SK-N-SH (cell line): ENCODE data around the gene PPP1R12B. TPM values are rescaled to one million over a fixed set of nuclear protein-coding genes. Genes with fewer than 3 reads are reported as not detected.
A peak's percentile ranks its signal among the peaks of the same experiment; 100 is the strongest.

Experiments used
- CTCF ChIA-PET: fragments of 300-600, 350-600 bp; formaldehyde crosslinking; extraction: SDS; loops from one replicate; lab custom pipeline; 2021; lab: Yijun Ruan, JAX
- POLR2A ChIA-PET: fragments of 350-600 bp; sonication (Branson Sonifier 250); formaldehyde crosslinking; extraction: SDS; loops from one replicate; lab custom pipeline; 2020; ENCODE audit warnings: antibody characterized with exemption, inconsistent platforms; lab: Yijun Ruan, JAX
- DNase-seq: peaks from one replicate; pipeline ENCODE4 v3.0.0; 2012
- H2AFZ ChIP-seq: fragments of 200-600 bp; sonication (generic); 2 replicates; pipeline ENCODE4 v1.8.1; 2016; ENCODE audit warnings: antibody characterized with exemption, mild to moderate bottlenecking, low read depth
- H3F3A ChIP-seq: fragments of 200-600 bp; sonication (generic); replicated peaks from 2 replicates; pipeline ENCODE3; 2016; ENCODE audit warnings: antibody characterized with exemption, mild to moderate bottlenecking; ENCODE audit not compliant: insufficient read depth
- H3K27ac ChIP-seq, 2 experiments: fragments of 200-500 bp in 1 of 2; fragments of 200-600 bp in 1 of 2; sonication (Bioruptor generic) in 1 of 2; sonication (generic), shearing (Covaris generic) in 1 of 2; 2 replicates each; pipeline versions ENCODE4 v1.5.1 to v1.6.1; 2014 to 2016; ENCODE audit warnings: low read depth in 2 of 2, inconsistent platforms in 1 of 2, low read length in 1 of 2, mild to moderate bottlenecking in 1 of 2, mixed read lengths in 1 of 2
- H3K27me3 ChIP-seq: fragments of 200-600 bp; sonication (generic), shearing (Covaris generic); 2 replicates; pipeline ENCODE4 v1.6.1; 2016; ENCODE audit warnings: mixed run types; ENCODE audit not compliant: insufficient read depth
- H3K36me3 ChIP-seq, 2 experiments: fragments of 200-500 bp in 1 of 2; fragments of 200-600 bp in 1 of 2; sonication (Bioruptor generic) in 1 of 2; sonication (generic) in 1 of 2; replicated peaks in 1 of 2; 2 replicates each; pipeline versions ENCODE3 to v1.5.1; 2014 to 2016; ENCODE audit warnings: low read length in 1 of 2, mild to moderate bottlenecking in 1 of 2; ENCODE audit not compliant: insufficient read depth in 2 of 2, control insufficient read depth in 1 of 2
- H3K4me1 ChIP-seq, 2 experiments: fragments of 200-500 bp in 1 of 2; fragments of 200-600 bp in 1 of 2; sonication (Bioruptor generic) in 1 of 2; sonication (generic), shearing (Covaris generic) in 1 of 2; 2 replicates each; pipeline versions ENCODE4 v1.5.1 to v1.6.1; 2014 to 2016; ENCODE audit warnings: low read depth in 1 of 2, low read length in 1 of 2, mixed run types in 1 of 2; ENCODE audit not compliant: insufficient read depth in 2 of 2, control insufficient read depth in 1 of 2
- H3K4me2 ChIP-seq: fragments of 200-600 bp; sonication (generic), shearing (Covaris generic); 2 replicates; pipeline ENCODE4 v1.6.1; 2017; ENCODE audit warnings: mixed run types
- H3K4me3 ChIP-seq, 2 experiments: fragments of 200-500 bp in 1 of 2; fragments of 200-600 bp in 1 of 2; sonication (Bioruptor generic) in 1 of 2; sonication (generic), shearing (Covaris generic) in 1 of 2; 2 replicates each; pipeline versions ENCODE4 v1.5.1 to v1.8.1; 2014 to 2016; ENCODE audit warnings: low read depth in 2 of 2, inconsistent platforms in 1 of 2, low read length in 1 of 2, mild to moderate bottlenecking in 1 of 2, mixed read lengths in 1 of 2, moderate library complexity in 1 of 2
- H3K79me2 ChIP-seq: fragments of 200-600 bp; sonication (generic); 2 replicates; pipeline ENCODE4 v1.8.1; 2017; ENCODE audit warnings: mild to moderate bottlenecking; ENCODE audit not compliant: insufficient read depth
- H3K9ac ChIP-seq: fragments of 200-600 bp; sonication (generic); 2 replicates; pipeline ENCODE4 v1.6.1; 2017; ENCODE audit warnings: mixed run types
- H3K9me2 ChIP-seq: fragments of 200-600 bp; sonication (generic); 2 replicates; pipeline ENCODE4 v1.6.1; 2017; ENCODE audit warnings: mixed run types
- H3K9me3 ChIP-seq: fragments of 200-600 bp; sonication (generic); 2 replicates; pipeline ENCODE4 v1.6.1; 2017; ENCODE audit warnings: mixed run types, mild to moderate bottlenecking, moderate library complexity
- H4K20me1 ChIP-seq: fragments of 200-600 bp; sonication (generic); 2 replicates; pipeline ENCODE4 v1.6.1; 2017; ENCODE audit warnings: mild to moderate bottlenecking, mixed run types; ENCODE audit not compliant: insufficient read depth
- NRF1 ChIP-seq: IDR thresholded peaks from 2 replicates; pipeline ENCODE4 v1.6.1; 2012; ENCODE audit warnings: low read depth, mild to moderate bottlenecking, low read length
- POLR2AphosphoS5 ChIP-seq: IDR thresholded peaks from 2 replicates; pipeline ENCODE4 v1.6.1; 2012; ENCODE audit warnings: low read depth, low read length
- RXRA ChIP-seq: IDR thresholded peaks from 2 replicates; pipeline ENCODE4 v1.4.0; 2012; ENCODE audit warnings: low read depth, mild to moderate bottlenecking, borderline replicate concordance
- SIN3A ChIP-seq: IDR thresholded peaks from 2 replicates; pipeline ENCODE4 v1.6.1; 2012; ENCODE audit warnings: low read depth, mild to moderate bottlenecking, low read length, moderate library complexity, borderline replicate concordance
- WGBS: methylation state at CpG from one replicate; pipeline ENCODE4 v1.1.6; 2017; ENCODE audit warnings: low lambda C conversion rate; 5-methylcytosine and 5-hydroxymethylcytosine counted together
- polyA plus RNA-seq, 3 experiments: library from polyadenylated mRNA; depleted of rRNA; stranded (reverse); fragments of >200 nt; gene quantifications; 2 replicates each; pipeline ENCODE4 v1.2.3, GENCODE V29; 2012
- TF ChIP-seq, protein P1 (sequence below): fragments of 200-600 bp; sonication (generic); IDR thresholded peaks from 2 replicates; pipeline ENCODE4 v1.6.1; 2017; ENCODE audit warnings: antibody characterized with exemption, mild to moderate bottlenecking, moderate library complexity
- TF ChIP-seq, protein P2 (sequence below): IDR thresholded peaks from 2 replicates; pipeline ENCODE4 v1.4.0; 2012; ENCODE audit warnings: low read depth
- TF ChIP-seq, protein P3 (sequence below): fragments of 150-350 bp; IDR thresholded peaks from 2 replicates; pipeline ENCODE4 v1.6.1; 2016; ENCODE audit warnings: mild to moderate bottlenecking, low read depth, low read length

PPP1R12B gene
- polyA plus RNA-seq, 1 of the 3 experiments (the other 2 are of a cell fraction), result 2.8 TPM

DNA sequence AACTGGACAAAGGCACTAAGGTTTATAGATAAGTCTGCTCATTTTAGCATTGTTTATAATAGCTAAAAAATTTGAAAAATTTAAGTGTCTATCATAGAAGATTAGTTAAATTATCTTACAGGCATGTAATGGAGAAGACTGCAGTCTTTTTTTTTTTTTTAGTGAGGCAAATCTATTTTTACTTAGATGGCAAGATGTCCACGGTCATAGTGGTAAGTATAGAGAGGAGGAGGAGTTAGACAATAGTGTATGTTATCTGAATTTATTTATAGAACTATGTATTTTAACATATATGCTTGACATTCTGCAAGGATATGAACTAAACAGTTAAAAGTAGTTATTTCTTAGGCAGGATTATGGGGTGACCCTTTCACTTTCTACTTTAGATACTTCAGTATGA, 212.7 kb downstream of the PPP1R12B start:
- H3K9me3 ChIP-seq, result no peaks in the 10 kb centered on the region

DNA sequence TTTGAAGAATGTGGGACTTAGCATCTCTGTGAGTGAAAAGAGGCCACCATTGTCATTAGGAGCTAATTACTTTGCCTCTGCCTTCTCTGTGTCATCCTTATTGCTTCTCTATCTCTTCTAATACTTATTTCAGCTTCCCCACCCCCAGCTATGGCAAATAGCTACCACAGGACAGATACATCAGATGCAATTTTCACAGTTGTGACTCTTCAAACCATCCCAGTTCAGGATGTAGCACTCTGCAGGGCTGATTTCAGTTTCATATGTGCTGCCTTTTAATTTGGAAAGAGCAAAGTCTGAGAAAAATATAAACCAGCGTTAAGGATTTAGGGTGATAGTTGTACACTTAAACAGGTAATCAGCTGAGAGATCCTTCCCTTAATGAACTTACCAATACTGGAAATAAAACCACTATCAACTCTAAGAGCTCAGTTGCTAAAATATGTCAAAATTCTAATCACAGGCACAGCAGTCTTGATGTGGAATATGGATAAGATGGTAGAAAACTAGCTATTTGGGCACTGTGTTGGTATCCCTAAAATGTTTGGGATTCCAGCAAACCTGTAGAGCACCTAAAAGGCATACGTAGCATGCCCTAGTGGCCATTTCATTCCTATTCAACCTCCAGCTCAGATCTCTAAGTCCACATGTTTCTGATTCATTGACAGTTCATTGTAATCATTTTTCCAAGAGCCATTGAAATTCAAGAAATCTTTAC, 213.4 kb downstream of the PPP1R12B start:
- no peaks in the 10 kb centered on the region for H4K20me1 ChIP-seq
- no peak overlapping the region for H3K27ac ChIP-seq
- H3K9ac ChIP-seq, result no peak overlapping the region
- peaks cover 0 to 12% of the 10 kb centered on the region in 2 experiments for H3K36me3 ChIP-seq
- TF ChIP-seq, protein P1, sequence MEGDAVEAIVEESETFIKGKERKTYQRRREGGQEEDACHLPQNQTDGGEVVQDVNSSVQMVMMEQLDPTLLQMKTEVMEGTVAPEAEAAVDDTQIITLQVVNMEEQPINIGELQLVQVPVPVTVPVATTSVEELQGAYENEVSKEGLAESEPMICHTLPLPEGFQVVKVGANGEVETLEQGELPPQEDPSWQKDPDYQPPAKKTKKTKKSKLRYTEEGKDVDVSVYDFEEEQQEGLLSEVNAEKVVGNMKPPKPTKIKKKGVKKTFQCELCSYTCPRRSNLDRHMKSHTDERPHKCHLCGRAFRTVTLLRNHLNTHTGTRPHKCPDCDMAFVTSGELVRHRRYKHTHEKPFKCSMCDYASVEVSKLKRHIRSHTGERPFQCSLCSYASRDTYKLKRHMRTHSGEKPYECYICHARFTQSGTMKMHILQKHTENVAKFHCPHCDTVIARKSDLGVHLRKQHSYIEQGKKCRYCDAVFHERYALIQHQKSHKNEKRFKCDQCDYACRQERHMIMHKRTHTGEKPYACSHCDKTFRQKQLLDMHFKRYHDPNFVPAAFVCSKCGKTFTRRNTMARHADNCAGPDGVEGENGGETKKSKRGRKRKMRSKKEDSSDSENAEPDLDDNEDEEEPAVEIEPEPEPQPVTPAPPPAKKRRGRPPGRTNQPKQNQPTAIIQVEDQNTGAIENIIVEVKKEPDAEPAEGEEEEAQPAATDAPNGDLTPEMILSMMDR, result peak; percentile 20; the same call in 1 of the 2 replicates
- TF ChIP-seq, protein P2, sequence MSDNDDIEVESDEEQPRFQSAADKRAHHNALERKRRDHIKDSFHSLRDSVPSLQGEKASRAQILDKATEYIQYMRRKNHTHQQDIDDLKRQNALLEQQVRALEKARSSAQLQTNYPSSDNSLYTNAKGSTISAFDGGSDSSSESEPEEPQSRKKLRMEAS, result no peak
- H3K27me3 ChIP-seq, result no peaks in the 10 kb centered on the region
- 90% methylated on average over 2 of the region's 2 CpGs for WGBS
- CTCF ChIA-PET, result interaction anchor here (0.7 to 1.4 kb wide), 8 partner anchors 10 to 218 kb away, joined by 3 to 13 read pairs (median 3); no protein-coding TSS in a partner anchor
- H2AFZ ChIP-seq, result no peak overlapping the region
- no peaks in the 10 kb centered on the region for H3F3A ChIP-seq
- H3K4me2 ChIP-seq, result no peak overlapping the region
- H3K4me1 ChIP-seq, result peaks cover 4 to 24% of the 10 kb centered on the region in 2 experiments
- DNase-seq, result no peak
- H3K4me3 ChIP-seq, result no peak overlapping the region
- POLR2A ChIA-PET, result no interaction called here
- H3K79me2 ChIP-seq, result no peaks in the 10 kb centered on the region
- no peaks in the 10 kb centered on the region for H3K9me3 ChIP-seq
- H3K9me2 ChIP-seq, result no peaks in the 10 kb centered on the region

More for the DNA sequence above, 212.7 kb downstream of the PPP1R12B start:
- no peak overlapping the region for H3K4me2 ChIP-seq
- TF ChIP-seq NRF1 (no peak), SIN3A (no peak), POLR2AphosphoS5 (no peak), RXRA (no peak)
- TF ChIP-seq, protein P3, sequence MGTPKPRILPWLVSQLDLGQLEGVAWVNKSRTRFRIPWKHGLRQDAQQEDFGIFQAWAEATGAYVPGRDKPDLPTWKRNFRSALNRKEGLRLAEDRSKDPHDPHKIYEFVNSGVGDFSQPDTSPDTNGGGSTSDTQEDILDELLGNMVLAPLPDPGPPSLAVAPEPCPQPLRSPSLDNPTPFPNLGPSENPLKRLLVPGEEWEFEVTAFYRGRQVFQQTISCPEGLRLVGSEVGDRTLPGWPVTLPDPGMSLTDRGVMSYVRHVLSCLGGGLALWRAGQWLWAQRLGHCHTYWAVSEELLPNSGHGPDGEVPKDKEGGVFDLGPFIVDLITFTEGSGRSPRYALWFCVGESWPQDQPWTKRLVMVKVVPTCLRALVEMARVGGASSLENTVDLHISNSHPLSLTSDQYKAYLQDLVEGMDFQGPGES, result no peak
- no peak for DNase-seq
- CTCF ChIA-PET, result interaction anchor here (0.6 to 1.4 kb wide), 5 partner anchors 11 to 60 kb away, joined by 3 to 13 read pairs (median 4); no protein-coding TSS in a partner anchor
- no peak overlapping the region for H3K4me3 ChIP-seq
- no peak overlapping the region for H3K27ac ChIP-seq
- peaks cover 0 to 18% of the 10 kb centered on the region in 2 experiments; a peak in 2 of 4 replicates for H3K4me1 ChIP-seq
- H4K20me1 ChIP-seq, result no peaks in the 10 kb centered on the region
- peaks cover 0 to 12% of the 10 kb centered on the region in 2 experiments for H3K36me3 ChIP-seq
- no peak overlapping the region for H3K9ac ChIP-seq
- no peaks in the 10 kb centered on the region for H3K27me3 ChIP-seq
- H3F3A ChIP-seq, result no peaks in the 10 kb centered on the region
- POLR2A ChIA-PET, result no interaction called here
- WGBS, result 71% methylated on average over 1 of the region's 1 CpG
- H2AFZ ChIP-seq, result no peak overlapping the region
- H3K79me2 ChIP-seq, result no peaks in the 10 kb centered on the region
- no peaks in the 10 kb centered on the region for H3K9me2 ChIP-seq
